DMS53 treated with DMSO at 0.1 percent for 48 hours (cell line): Measurements from ENCODE around the gene TMEM232.
"Not testable (repeated sequence)": the region's sequence is repeated elsewhere in the genome, so short reads cannot be mapped to it uniquely, and the experiment has no call there.

Experiments
- DNase-seq: peaks from one replicate; lab custom pipeline; 2025; ENCODE audit not compliant: unreplicated experiment; lab: John Stamatoyannopoulos, UW

TMEM232 gene

DNA sequence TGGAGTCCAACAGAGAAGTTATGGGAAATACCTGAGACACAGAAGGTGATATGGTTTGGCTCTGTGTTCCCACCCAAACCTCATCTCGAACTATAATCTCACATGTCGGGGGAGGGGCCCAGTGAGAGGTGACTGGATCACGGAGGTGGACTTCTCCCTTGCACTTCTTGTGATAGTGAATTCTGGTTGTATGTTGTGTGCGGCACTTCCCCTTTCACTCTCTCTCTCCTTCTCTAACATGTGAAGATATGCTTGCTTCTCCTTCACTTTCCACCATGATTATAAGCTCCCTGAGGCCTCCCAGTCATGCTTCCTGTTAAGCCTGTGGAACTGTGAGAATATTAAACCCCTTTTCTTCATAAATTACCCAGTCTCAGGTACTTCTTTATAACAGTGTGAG lies 96.1 kb downstream of the TMEM232 start:
- no peak for DNase-seq

GRCh38 chr5:110625376-110625999 lies 101.0 kb downstream of the TMEM232 start:
- DNase-seq, result peak; percentile 57

DNA sequence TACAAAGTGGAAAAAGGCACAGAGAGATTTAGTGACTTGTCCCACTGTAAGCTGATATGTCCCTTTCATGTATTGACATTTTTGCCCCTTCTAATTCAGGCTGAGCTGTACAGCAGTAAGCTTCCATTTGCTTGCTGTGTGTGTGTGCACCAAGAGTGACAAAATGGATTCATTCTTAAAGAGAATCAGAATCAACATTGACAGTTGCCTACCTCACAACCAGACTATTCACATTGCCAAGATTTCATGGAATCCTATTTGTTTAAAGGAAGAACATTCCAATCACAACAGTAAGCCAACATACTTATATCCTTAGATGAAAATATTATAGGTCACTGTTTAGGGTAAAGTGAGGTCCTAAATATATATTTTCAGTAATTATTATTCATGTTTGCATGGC lies 102.6 kb downstream of the TMEM232 start:
- DNase-seq, result no peak

DNA sequence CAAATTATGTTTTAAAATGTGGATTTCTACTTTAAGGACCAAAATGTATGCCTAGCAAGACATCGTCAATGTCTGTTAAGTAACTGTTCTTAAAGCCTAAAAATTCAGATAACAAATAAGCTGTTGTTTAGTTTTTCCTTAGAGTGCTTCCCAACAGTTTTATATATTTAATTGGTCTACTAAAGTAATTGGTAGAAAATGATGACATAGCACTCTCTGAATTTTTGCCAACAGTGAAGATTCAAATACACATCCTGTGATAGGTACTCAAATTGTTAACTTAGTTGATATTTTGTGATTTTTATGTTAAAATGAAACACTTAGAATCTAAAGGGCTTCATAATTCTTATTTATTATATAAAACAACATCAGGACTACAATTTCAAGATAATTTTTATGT lies 107.5 kb downstream of the TMEM232 start:
- no peak for DNase-seq

- DNase-seq, result no peak
Observed at GRCh38 chr5:110616009-110616408, 110.5 kb downstream of the TMEM232 start.

DNA sequence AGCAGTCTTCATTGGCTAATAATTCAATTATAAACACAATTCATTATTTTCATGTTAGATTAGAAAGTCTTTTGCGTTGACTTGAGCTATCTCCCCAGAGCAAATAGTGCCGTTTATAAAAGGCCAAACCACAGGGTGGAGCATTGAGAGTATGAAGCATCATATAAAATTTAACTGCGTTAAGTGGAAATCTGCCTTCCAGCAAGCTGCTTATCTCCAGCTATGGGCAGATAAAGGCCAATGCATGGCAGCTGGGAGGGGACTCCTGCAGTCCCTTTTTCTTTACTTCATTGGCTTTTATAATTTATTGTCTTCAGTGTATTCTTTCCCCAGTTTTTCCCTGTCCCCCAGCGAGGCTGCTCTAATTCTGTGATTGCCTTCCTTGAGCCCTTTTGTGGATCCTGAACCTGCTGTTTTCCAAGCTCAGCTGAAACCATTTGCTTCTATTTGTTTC lies 113.7 kb downstream of the TMEM232 start:
- no peak for DNase-seq

DNA sequence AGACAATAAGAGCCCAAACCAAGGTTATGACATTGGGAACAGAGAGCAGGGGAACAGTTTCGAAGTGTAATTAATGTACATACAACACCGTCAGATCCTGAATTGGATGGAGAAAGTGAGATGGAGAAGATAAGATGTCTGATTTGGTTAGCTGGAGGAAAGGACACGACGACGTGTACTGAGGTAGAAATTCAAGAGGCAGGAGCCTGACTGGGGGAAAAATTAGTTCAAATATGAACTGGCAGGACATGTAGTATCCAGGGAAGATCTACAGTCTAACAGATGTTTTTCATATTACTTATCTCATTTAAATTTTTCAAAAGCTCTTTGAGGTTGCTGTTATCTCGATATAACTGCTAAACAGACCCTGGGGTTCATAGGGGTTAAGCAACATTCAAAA lies 114.7 kb downstream of the TMEM232 start:
- DNase-seq, result no peak

GRCh38 chr5:110594866-110595265 lies 131.6 kb downstream of the TMEM232 start:
- no peak for DNase-seq

GRCh38 chr5:110590187-110590586 lies 136.3 kb downstream of the TMEM232 start:
- DNase-seq, result peak; percentile 31

GRCh38 chr5:110588286-110588980 lies 138.0 kb downstream of the TMEM232 start:
- DNase-seq, result no peak

GRCh38 chr5:110580625-110581024 lies 145.8 kb downstream of the TMEM232 start:
- no peak for DNase-seq

- DNase-seq, result no peak
Observed at GRCh38 chr5:110572729-110573128, 153.7 kb downstream of the TMEM232 start.

DNA sequence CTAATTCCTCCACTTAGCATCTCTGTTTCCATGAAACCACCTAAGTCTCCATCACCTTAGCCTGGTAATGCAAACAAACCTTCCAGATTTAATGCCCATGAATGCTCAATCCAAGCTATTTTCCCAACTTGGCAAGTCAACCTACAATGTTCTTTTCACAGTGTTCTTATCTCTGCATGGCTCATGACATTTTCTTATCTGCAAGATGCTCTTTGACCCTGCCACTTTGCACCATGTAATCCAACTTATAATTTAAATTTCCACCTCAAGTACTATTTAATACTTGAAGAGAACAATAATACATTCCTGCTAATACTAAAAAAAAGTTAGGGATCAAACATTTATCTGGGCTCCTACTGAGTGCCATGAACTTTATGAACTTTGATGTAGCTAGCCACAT lies 164.3 kb downstream of the TMEM232 start:
- DNase-seq, result no peak

DNA sequence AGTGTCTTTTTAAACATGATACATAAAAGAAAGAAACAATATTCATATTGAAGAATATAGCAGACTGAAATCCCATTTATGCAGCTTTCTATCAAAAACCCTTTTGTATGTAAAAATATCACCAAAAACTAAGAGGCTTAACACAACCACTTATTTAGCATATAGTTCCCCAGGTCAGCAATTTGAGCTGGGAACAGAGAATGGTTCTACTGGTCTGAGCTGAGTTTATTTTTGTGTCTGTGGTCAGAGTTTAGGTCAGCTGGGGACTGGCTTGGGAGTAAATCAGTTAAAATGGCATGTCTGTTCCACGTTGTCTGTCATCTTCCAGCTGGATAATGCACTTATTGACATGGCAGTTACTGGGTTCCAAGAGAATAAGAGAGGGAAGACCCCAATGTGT lies 165.0 kb downstream of the TMEM232 start:
- DNase-seq, result no peak

GRCh38 chr5:110549301-110549700 lies 177.2 kb downstream of the TMEM232 start:
- no peak for DNase-seq

DNA sequence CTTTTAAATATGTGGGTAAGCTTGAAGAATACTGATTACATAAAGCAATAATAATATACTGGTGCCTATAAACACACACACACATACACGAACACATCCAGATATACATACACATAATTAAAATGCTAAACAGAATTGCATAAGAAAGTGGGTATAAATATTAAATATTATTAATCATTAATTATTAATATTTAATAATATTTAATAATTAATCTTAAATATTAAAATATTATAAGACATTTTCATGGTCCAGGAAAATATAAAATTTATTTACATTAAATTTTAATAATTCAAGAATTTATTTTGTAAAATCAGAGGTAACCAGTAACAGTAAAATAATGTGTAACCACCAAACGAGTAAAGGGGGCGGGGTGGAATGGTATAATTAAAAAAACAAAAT lies 178.3 kb downstream of the TMEM232 start:
- no peak for DNase-seq

- no peak for DNase-seq
Observed at GRCh38 chr5:110547495-110547894, 179.0 kb downstream of the TMEM232 start.

DNA sequence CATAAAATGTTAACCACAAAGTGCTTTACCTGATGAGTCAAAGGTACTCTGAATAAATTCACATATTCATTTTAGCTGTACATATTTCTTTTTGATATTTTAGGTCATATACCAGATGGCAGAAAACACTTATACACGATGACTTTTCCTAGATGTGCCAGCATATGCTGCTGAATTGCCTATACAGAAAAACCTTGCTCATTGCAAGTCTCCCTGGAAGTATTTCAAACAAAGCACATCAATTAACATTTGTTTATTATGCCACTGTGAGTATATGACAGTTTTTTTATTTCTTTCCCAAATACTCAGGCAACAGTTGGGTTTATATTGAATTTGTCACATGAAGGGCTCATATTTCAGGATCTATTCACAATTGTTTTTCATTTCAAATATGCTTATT lies 180.8 kb downstream of the TMEM232 start:
- no peak for DNase-seq

GRCh38 chr5:110544603-110545002 lies 181.9 kb downstream of the TMEM232 start:
- DNase-seq, result no peak

DNA sequence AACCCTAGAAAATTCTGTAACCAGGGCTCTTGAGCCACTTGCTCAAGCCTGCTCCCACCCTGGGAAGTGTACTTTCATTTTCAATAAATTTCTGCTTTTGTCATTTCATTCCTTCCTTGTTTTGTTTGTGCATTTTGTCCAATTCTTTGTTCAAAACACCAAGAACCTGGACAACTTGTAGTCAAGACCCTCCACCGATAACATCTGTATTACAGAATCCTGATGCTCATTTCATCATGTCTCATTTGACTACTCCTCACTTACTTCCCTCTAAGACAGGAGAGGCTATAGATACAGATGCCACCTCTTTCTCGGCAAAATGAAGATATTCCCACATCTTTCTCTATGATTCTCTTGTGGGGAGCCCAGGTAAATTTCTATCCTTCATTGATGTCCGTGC lies 183.5 kb downstream of the TMEM232 start:
- no peak for DNase-seq

DNA sequence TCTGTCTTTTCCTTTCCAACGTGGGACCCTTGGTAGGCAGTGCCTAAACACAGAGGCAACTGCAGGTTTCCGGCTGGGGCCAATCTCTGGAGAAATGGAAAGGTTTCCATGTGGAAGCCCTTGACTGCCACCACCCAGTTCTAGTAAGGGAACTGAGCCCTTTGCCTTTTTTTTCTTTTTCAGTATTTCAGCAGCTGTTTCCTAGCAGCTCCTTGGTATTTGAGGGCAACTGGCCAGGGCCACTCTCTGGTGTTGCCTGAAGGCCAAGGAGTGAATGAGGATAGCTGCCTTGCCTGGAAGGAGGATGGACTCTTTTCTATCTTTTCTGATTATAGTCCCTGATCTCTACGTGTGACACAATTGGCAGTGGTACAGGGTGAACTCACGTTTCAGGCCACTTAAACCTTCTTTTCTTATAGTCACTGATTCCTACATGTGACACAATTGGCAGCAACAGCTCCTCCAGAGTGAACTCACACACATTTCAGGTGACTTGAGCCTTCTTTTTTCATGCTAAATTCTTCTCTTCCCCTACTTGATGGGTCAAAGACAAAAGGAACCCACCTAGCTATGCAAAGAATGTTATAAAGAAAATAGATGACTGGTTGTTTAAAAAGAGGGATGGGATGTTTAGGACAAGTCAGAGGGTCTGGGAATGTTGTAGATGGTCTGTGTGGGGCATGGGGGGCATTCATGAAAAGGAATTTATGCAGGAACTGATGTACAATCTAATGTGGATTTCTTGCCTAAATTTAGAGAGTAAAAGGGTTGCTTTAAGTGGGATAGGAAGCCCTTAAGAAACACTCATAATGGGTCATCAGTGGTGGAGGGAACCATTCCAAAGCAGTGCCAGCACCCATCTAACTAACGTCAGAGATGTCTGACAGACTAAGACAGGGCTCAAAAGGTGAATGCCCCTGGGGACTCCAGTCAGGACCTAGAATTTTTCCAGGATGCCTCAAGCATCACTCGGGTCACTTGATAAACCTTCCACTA lies 190.1 kb downstream of the TMEM232 start:
- no peak for DNase-seq

- DNase-seq, result not testable (repeated sequence)
Observed at GRCh38 chr5:110535146-110535545, 191.3 kb downstream of the TMEM232 start.
